MM.1S (cell line): Measurements from ENCODE around the gene SLC38A11.
"Not testable (repeated sequence)": the region's sequence is repeated elsewhere in the genome, so short reads cannot be mapped to it uniquely, and the experiment has no call there.

Experiments
- DNase-seq: peaks from one replicate; pipeline ENCODE4 v3.0.0-alpha.2; 2015
- H2AFZ ChIP-seq: fragments of 300-600 bp; sonication (generic); 2 replicates; pipeline ENCODE4 v1.6.0; 2016; ENCODE audit warnings: antibody characterized with exemption, low read length
- H3F3A ChIP-seq: fragments of 300-600 bp; sonication (generic); 2 replicates; pipeline ENCODE4 v1.6.1; 2016; ENCODE audit warnings: mild to moderate bottlenecking, antibody characterized with exemption, low read length, moderate library complexity, mixed read lengths; ENCODE audit not compliant: insufficient read depth
- H3K27ac ChIP-seq: fragments of 300-600 bp; sonication (generic); 2 replicates; pipeline ENCODE4 v1.5.1; 2016; ENCODE audit warnings: mild to moderate bottlenecking, low read length
- H3K27me3 ChIP-seq: fragments of 300-600 bp; sonication (generic); replicated peaks from 2 replicates; pipeline ENCODE4 v1.6.0; 2016; ENCODE audit warnings: low read length; ENCODE audit not compliant: insufficient read depth
- H3K36me3 ChIP-seq: fragments of 300-600 bp; sonication (generic); replicated peaks from 2 replicates; pipeline ENCODE4 v1.6.1; 2016; ENCODE audit warnings: mild to moderate bottlenecking, low read length, mixed read lengths; ENCODE audit not compliant: insufficient read depth
- H3K4me1 ChIP-seq: fragments of 300-600 bp; sonication (generic); 2 replicates; pipeline ENCODE4 v1.6.1; 2016; ENCODE audit warnings: low read length, mixed read lengths
- H3K4me2 ChIP-seq: fragments of 300-600 bp; sonication (generic); 2 replicates; pipeline ENCODE4 v1.6.0; 2016; ENCODE audit warnings: low read depth, low read length
- H3K4me3 ChIP-seq: fragments of 300-600 bp; sonication (generic); 2 replicates; pipeline ENCODE4 v1.5.1; 2016; ENCODE audit warnings: low read length, mixed read lengths
- H3K79me2 ChIP-seq: fragments of 300-600 bp; sonication (generic); 2 replicates; pipeline ENCODE4 v1.6.1; 2016; ENCODE audit warnings: mixed run types, low read length, mixed read lengths
- H3K9ac ChIP-seq: fragments of 300-600 bp; sonication (generic); 2 replicates; pipeline ENCODE4 v1.6.1; 2016; ENCODE audit warnings: low read length, mixed read lengths
- H3K9me2 ChIP-seq: fragments of 300-600 bp; sonication (generic); replicated peaks from 2 replicates; pipeline ENCODE4 v1.6.1; 2016; ENCODE audit warnings: mild to moderate bottlenecking, low read length, mixed read lengths; ENCODE audit not compliant: insufficient read depth
- H3K9me3 ChIP-seq: fragments of 300-600 bp; sonication (generic); replicated peaks from 2 replicates; pipeline ENCODE4 v1.6.1; 2016; ENCODE audit warnings: mild to moderate bottlenecking, low read length, mixed read lengths; ENCODE audit not compliant: insufficient read depth
- H4K20me1 ChIP-seq: fragments of 300-600 bp; sonication (generic); 2 replicates; pipeline ENCODE4 v1.6.1; 2016; ENCODE audit warnings: mild to moderate bottlenecking, low read length, moderate library complexity, mixed read lengths; ENCODE audit not compliant: insufficient read depth
- EZH2 ChIP-seq: fragments of 300-600 bp; sonication (generic); optimal IDR thresholded peaks from 2 replicates; pipeline ENCODE3; 2017; ENCODE audit warnings: low read depth, mild to moderate bottlenecking, antibody characterized with exemption, low read length, mixed read lengths
- EZH2phosphoT487 ChIP-seq: fragments of 300-600 bp; sonication (generic); IDR thresholded peaks from 2 replicates; pipeline ENCODE4 v1.6.1; 2018; ENCODE audit warnings: antibody characterized with exemption, low read length
- TF ChIP-seq, protein P1 (sequence below): fragments of 300-600 bp; sonication (generic); IDR thresholded peaks from 2 replicates; pipeline ENCODE4 v1.5.1; 2016; ENCODE audit warnings: antibody characterized with exemption, low read length, mixed read lengths

The SLC38A11 gene

DNA sequence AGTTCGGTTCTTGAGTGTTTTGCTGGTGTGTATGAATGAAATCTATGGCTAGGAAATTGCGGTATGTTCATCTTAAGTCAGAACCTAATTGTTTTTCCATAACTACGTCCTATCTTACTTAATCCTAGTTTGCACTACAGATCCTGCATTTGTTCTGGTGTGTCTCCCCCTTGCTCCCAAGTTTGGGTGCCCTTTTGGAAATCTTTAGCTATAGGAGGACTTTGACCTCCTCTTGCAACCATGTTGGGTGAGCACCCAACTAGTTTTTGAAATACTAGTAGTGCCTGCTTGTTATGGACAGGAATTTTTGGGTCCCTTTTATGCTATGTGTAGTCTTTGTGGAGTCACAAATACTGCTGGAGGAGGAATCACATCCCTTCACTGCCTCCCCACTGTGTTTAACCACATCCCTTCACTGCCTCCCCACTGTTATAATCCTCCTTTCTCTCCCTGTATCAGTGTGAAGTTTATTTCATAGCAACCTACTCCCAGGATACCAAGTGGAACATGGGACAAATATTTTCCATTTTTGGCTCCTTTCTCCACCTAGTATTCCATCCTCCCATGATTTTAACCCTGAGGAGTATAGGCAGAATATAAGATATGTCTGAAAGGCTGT is 87.4 kb downstream of the SLC38A11 start:
- no peaks in the 10 kb centered on the region for H4K20me1 ChIP-seq
- peak overlapping the region; percentile 51; the same call in 1 of the 2 replicates for H3K27ac ChIP-seq
- H2AFZ ChIP-seq = no peak overlapping the region
- peak overlapping the region; percentile 73 for H3K4me2 ChIP-seq
- H3F3A ChIP-seq = peaks cover 18% of the 10 kb centered on the region
- no peaks in the 10 kb centered on the region; the same call in 1 of the 2 replicates for H3K9me2 ChIP-seq
- H3K27me3 ChIP-seq = no peaks in the 10 kb centered on the region
- no peaks in the 10 kb centered on the region for H3K79me2 ChIP-seq
- no peak for TF ChIP-seq EZH2phosphoT487
- TF ChIP-seq EZH2 = no peak
- TF ChIP-seq, protein P1, sequence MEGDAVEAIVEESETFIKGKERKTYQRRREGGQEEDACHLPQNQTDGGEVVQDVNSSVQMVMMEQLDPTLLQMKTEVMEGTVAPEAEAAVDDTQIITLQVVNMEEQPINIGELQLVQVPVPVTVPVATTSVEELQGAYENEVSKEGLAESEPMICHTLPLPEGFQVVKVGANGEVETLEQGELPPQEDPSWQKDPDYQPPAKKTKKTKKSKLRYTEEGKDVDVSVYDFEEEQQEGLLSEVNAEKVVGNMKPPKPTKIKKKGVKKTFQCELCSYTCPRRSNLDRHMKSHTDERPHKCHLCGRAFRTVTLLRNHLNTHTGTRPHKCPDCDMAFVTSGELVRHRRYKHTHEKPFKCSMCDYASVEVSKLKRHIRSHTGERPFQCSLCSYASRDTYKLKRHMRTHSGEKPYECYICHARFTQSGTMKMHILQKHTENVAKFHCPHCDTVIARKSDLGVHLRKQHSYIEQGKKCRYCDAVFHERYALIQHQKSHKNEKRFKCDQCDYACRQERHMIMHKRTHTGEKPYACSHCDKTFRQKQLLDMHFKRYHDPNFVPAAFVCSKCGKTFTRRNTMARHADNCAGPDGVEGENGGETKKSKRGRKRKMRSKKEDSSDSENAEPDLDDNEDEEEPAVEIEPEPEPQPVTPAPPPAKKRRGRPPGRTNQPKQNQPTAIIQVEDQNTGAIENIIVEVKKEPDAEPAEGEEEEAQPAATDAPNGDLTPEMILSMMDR = no peak
- H3K4me1 ChIP-seq = peaks cover 40% of the 10 kb centered on the region
- H3K9me3 ChIP-seq = no peaks in the 10 kb centered on the region
- no peaks in the 10 kb centered on the region for H3K36me3 ChIP-seq
- no peak overlapping the region for H3K4me3 ChIP-seq
- H3K9ac ChIP-seq = no peak overlapping the region
- no peak for DNase-seq

DNA sequence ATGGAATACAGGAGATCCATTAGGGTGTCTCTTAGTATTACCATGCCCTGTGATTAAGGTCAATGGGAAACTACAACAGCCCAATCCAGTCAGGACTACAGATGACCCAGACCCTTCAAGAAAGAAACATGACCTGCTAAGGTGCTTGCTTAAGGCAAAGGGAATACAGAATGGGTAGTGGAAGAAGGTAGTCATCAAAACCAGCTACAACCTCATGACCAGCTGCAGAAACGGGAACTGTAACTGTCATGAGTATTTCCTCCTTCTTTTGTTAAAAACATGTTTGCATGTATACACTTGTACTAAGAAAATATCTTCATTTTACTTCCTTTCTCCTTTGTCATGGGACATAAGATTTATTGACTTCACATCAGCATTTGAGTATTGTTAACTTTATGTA is 88.9 kb downstream of the SLC38A11 start:
- Histone ChIP-seq H3K4me2 (peak overlapping the region; percentile 7; the same call in 1 of the 2 replicates), H3F3A (peaks cover 18% of the 10 kb centered on the region), H3K27ac (peak overlapping the region; percentile 32; the same call in 1 of the 2 replicates), H3K4me1 (peaks cover 40% of the 10 kb centered on the region)
- H3K9me3 ChIP-seq, H3K79me2 ChIP-seq, H3K9me2 ChIP-seq, H3K4me3 ChIP-seq, H3K36me3 ChIP-seq, H4K20me1 ChIP-seq, H2AFZ ChIP-seq, H3K9ac ChIP-seq, H3K27me3 ChIP-seq: not testable (repeated sequence)
- DNase-seq = peak; percentile 41

DNA sequence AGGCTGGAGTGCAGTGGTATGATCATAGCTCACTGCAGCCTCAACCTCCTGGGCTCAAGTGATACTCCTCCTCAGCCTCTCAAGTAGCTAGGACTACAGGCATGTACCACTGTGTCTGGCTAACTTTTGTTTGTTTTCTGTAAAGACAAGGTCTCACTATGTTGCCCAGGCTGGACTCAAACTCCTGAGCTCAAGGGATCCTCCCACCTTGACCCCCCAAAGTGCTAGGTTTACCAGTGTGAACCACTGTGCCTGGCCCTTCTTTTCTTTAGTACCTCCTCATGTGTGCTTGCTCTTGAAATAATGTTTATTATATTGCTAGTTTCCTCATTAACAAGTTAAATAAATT is 94.7 kb downstream of the SLC38A11 start:
- Histone ChIP-seq H3K4me2 (no peak overlapping the region), H3K4me3 (no peak overlapping the region), H4K20me1 (no peaks in the 10 kb centered on the region), H3K36me3 (no peaks in the 10 kb centered on the region), H3K27me3 (no peaks in the 10 kb centered on the region), H2AFZ (no peak overlapping the region), H3K27ac (no peak overlapping the region), H3K4me1 (peaks cover under 1% of the 10 kb centered on the region; the same call in 1 of the 2 replicates), H3K79me2 (no peaks in the 10 kb centered on the region), H3K9me2 (no peaks in the 10 kb centered on the region; the same call in 1 of the 2 replicates), H3F3A (no peaks in the 10 kb centered on the region), H3K9ac (no peak overlapping the region), H3K9me3 (no peaks in the 10 kb centered on the region)
- TF ChIP-seq, protein P1 = no peak
- TF ChIP-seq EZH2phosphoT487 (no peak), EZH2 (no peak)
- DNase-seq = no peak

DNA sequence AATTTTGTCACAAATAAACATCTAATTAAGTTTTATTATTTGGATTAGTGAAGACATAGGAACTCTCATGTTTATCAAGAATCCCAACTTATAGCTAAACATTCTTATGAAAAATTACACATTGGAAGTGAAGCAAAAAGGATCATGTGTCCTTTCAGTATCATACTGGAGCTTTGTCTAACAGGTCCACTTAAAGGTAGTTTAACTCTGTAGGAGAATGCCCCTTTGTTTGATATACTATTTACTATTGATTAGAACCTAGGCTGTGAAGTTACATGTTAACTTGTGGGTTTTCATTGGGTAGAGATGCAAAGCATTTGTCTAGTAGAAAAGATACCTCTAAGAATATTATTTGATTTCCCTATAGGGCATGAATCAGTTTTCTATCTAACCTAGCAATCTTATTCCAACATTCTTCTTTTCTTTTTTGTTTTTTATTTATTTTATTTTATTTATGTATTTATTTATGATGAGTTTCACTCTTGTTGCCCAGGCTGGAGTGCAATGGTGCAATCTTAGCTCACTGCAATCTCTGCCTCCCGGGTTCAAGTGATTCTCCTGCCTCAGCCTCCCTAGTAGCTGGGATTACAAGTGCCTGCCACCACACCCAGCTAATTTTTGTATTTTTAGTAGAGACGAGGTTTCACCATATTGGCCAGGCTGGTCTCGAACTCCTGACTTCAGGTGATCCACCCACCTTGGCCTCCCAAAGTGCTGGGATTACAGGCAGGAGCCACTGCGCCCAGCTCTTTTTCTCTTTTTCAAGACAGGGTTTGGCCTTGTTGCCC is 95.2 kb downstream of the SLC38A11 start:
- not testable (repeated sequence) for H4K20me1 ChIP-seq, H3K9me3 ChIP-seq, H3K4me1 ChIP-seq, H3K27me3 ChIP-seq, H3F3A ChIP-seq, H3K27ac ChIP-seq, H3K9ac ChIP-seq, H2AFZ ChIP-seq, H3K4me3 ChIP-seq, H3K36me3 ChIP-seq, H3K9me2 ChIP-seq, H3K4me2 ChIP-seq, DNase-seq, H3K79me2 ChIP-seq
